ENCODE measurements around the gene ALDH1A1.
A peak's percentile ranks its signal among the peaks of the same experiment; 100 is the strongest.

ALDH1A1 gene

DNA sequence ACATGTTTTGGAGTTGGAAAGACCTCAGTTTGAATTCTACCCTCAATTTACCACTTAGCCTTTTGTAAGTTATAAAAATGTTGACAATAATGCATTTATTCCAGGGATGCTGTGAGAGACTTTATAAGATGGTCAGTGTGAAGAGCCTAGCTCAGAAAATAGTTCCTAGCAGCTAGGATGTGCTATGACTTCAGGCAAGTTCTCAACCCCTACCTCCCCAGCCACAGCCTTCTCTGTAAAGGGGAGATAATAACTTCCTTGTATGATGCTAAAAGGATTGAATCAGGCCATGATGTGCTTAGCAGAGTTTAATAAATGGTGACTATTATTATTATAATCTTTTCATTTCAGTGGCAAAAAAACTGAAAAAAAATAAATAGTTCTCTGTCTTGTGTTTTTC lies 77.6 kb downstream of the ALDH1A1 start:
- TF ChIP-seq POLR2A (IDR thresholded peaks at IDR 0.05; ENCODE audit: extremely low read depth, insufficient read length) (no peak), CTCF (IDR thresholded peaks at IDR 0.05; ENCODE audit: low read depth, low read length) (no peak), MYC (IDR thresholded peaks at IDR 0.05; ENCODE audit: low read depth, low read length) (no peak)
- TF ChIP-seq, protein P1, sequence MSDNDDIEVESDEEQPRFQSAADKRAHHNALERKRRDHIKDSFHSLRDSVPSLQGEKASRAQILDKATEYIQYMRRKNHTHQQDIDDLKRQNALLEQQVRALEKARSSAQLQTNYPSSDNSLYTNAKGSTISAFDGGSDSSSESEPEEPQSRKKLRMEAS (IDR thresholded peaks at IDR 0.05; ENCODE audit: low read depth, low read length), result no peak
- DNase-seq (ENCODE audit: low read depth), result no peak
- no peak overlapping the region for H3K4me3 ChIP-seq (ENCODE audit: low read depth, low read length)

GRCh38 chr9:72874344-72874743 lies 78.5 kb downstream of the ALDH1A1 start:
- DNase-seq (ENCODE audit: low read depth), result no peak
- no peak overlapping the region for H3K4me3 ChIP-seq (ENCODE audit: low read depth, low read length)
- TF ChIP-seq POLR2A (IDR thresholded peaks at IDR 0.05; ENCODE audit: extremely low read depth, insufficient read length), result no peak
- no peak for TF ChIP-seq CTCF (IDR thresholded peaks at IDR 0.05; ENCODE audit: low read depth, low read length)
- TF ChIP-seq, protein P1 (IDR thresholded peaks at IDR 0.05; ENCODE audit: low read depth, low read length), result no peak
- TF ChIP-seq MYC (IDR thresholded peaks at IDR 0.05; ENCODE audit: low read depth, low read length), result no peak

GRCh38 chr9:72873456-72873855 lies 79.4 kb downstream of the ALDH1A1 start:
- TF ChIP-seq, protein P1 (IDR thresholded peaks at IDR 0.05; ENCODE audit: low read depth, low read length), result no peak
- TF ChIP-seq CTCF (IDR thresholded peaks at IDR 0.05; ENCODE audit: low read depth, low read length) (no peak), POLR2A (IDR thresholded peaks at IDR 0.05; ENCODE audit: extremely low read depth, insufficient read length) (no peak)
- no peak for DNase-seq (ENCODE audit: low read depth)
- no peak overlapping the region for H3K4me3 ChIP-seq (ENCODE audit: low read depth, low read length)

GRCh38 chr9:72872718-72873117 lies 80.1 kb downstream of the ALDH1A1 start:
- DNase-seq (ENCODE audit: low read depth), result no peak
- no peak overlapping the region for H3K4me3 ChIP-seq (ENCODE audit: low read depth, low read length)
- TF ChIP-seq POLR2A (IDR thresholded peaks at IDR 0.05; ENCODE audit: extremely low read depth, insufficient read length), result no peak
- TF ChIP-seq, protein P1 (IDR thresholded peaks at IDR 0.05; ENCODE audit: low read depth, low read length), result no peak
- no peak for TF ChIP-seq MYC (IDR thresholded peaks at IDR 0.05; ENCODE audit: low read depth, low read length)
- TF ChIP-seq CTCF (IDR thresholded peaks at IDR 0.05; ENCODE audit: low read depth, low read length), result no peak

GRCh38 chr9:72871685-72872084 lies 81.2 kb downstream of the ALDH1A1 start:
- peak; percentile 3 for DNase-seq (ENCODE audit: low read depth)
- no peak overlapping the region for H3K4me3 ChIP-seq (ENCODE audit: low read depth, low read length)
- TF ChIP-seq CTCF (IDR thresholded peaks at IDR 0.05; ENCODE audit: low read depth, low read length) (no peak), MYC (IDR thresholded peaks at IDR 0.05; ENCODE audit: low read depth, low read length) (no peak), POLR2A (IDR thresholded peaks at IDR 0.05; ENCODE audit: extremely low read depth, insufficient read length) (no peak)
- TF ChIP-seq, protein P1 (IDR thresholded peaks at IDR 0.05; ENCODE audit: low read depth, low read length), result no peak

- H3K4me3 ChIP-seq (ENCODE audit: low read depth, low read length), result no peak overlapping the region
- TF ChIP-seq CTCF (IDR thresholded peaks at IDR 0.05; ENCODE audit: low read depth, low read length) (no peak), MYC (IDR thresholded peaks at IDR 0.05; ENCODE audit: low read depth, low read length) (no peak), POLR2A (IDR thresholded peaks at IDR 0.05; ENCODE audit: extremely low read depth, insufficient read length) (no peak)
- TF ChIP-seq, protein P1 (IDR thresholded peaks at IDR 0.05; ENCODE audit: low read depth, low read length), result no peak
- no peak for DNase-seq (ENCODE audit: low read depth)
These were observed 88.5 kb downstream of the ALDH1A1 start for GRCh38 chr9:72864327-72864726.

Measured in NB4 (cell line).